Fibroblast of the aortic adventitia (primary cell): ENCODE data around the gene FBP1. TPM values are rescaled to one million over a fixed set of nuclear protein-coding genes. Genes with fewer than 3 reads are reported as not detected.

ENCODE experiments used
- DNase-seq: peaks from one replicate; pipeline ENCODE4 v3.0.0-alpha.2; 2010; ENCODE audit warnings: low read depth
- H3K4me3 ChIP-seq: 2 replicates; pipeline ENCODE4 v1.5.1; 2011; ENCODE audit warnings: low read depth, mild to moderate bottlenecking, control low read depth, low read length, moderate library complexity
- CTCF ChIP-seq: IDR thresholded peaks from 2 replicates; pipeline ENCODE4 v1.5.1; 2011; ENCODE audit warnings: mild to moderate bottlenecking, low read length, control low read depth, inconsistent platforms; ENCODE audit not compliant: insufficient read depth
- total RNA-seq: library from RNA; depleted of rRNA; stranded (reverse); fragments of >200 nt; gene quantifications from 2 replicates; pipeline ENCODE4 v1.2.3, GENCODE V29; 2012; ENCODE audit warnings: low replicate concordance

FBP1 gene
- total RNA-seq, 1 donor = not detected

GRCh38 chr9:94610181-94610606 is 29.1 kb downstream of the FBP1 start:
- no peak for DNase-seq
- no peak overlapping the region for H3K4me3 ChIP-seq
- no peak for TF ChIP-seq CTCF

GRCh38 chr9:94607423-94607691 is 32.0 kb downstream of the FBP1 start:
- H3K4me3 ChIP-seq = no peak overlapping the region
- no peak for DNase-seq
- TF ChIP-seq CTCF = no peak

- no peak for TF ChIP-seq CTCF
- no peak for DNase-seq
- H3K4me3 ChIP-seq = no peak overlapping the region
These were observed 32.5 kb downstream of the FBP1 start for GRCh38 chr9:94606646-94607422.

- DNase-seq = peak; percentile 65
- peak; percentile 68 for TF ChIP-seq CTCF
- H3K4me3 ChIP-seq = no peak overlapping the region
These were observed 35.8 kb downstream of the FBP1 start for GRCh38 chr9:94603259-94604160.

GRCh38 chr9:94602666-94603065 is 36.7 kb downstream of the FBP1 start:
- no peak for TF ChIP-seq CTCF
- no peak overlapping the region for H3K4me3 ChIP-seq
- no peak for DNase-seq

- H3K4me3 ChIP-seq = no peak overlapping the region
- no peak for DNase-seq
- TF ChIP-seq CTCF = no peak
These were observed 38.6 kb downstream of the FBP1 start for GRCh38 chr9:94600715-94601114.
